ENCODE data around the gene RAD51B.
"Not testable (repeated sequence)": the region's sequence is repeated elsewhere in the genome, so short reads cannot be mapped to it uniquely, and the experiment has no call there.

The RAD51B gene

DNA sequence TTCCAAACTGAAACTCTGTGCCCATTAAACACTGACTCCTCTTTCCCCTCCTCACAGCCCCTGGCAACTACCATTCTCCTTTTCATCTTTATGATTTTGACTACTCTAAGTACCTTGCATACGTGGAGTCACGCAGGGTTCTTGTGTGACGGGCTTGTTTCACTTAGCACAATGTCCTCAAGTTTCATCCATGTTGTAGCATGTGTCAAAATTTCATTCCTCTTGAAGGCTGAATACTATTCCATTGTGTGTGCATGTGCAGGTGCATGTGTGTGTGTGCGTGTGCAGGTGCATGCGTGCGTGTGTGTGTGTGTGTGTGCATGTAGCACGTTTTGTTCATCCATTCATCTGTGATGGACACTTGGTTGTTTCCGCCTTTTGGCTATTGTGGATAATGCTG lies 867.1 kb downstream of the RAD51B start:
- DNase-seq (ENCODE audit: low read depth in 3 of 3, low spot score in 1 of 3), result no peak

DNA sequence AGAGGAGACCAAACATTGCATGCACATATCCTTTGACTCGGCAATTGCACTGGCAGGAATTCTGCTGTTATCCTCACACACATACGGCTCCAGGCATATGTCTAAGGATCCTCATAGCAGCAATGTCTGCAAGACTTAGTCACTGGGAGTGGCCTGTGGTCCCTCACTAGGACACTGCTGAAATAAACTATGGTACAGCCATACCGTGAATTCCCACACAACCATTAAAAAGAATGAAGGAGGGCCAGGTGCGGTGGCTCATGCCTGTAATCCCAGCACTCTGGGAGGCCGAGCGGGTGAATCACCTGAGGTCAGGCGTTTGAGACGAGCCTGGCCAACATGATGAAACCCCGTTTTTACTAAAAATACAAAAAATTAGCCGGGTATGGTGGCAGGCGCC lies 868.2 kb downstream of the RAD51B start:
- no peak for DNase-seq (ENCODE audit: low read depth in 3 of 3, low spot score in 1 of 3)

DNA sequence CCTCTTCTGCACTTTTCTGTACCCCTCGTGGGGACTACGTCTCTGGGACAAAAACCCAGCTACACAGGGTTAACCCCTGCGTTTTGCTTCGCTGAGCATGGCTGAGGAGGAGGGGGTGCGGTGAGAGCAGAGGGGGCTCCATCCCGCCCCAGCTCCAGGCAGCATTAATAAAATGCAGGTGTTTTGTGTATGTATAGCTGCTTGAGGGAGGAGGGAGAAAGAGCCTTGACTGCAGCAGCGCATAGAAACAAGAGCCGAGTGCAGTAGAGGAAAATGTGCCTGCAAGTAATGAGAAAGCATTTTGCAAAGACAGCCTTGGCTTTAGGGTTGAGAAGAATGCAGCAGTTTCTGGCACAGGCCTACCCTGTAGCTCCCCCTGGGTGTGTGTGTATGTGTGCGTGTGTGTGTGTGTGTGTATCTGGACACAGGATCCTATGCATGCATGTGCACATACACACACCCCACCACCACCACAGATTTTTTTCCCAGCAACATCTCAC lies 869.3 kb downstream of the RAD51B start:
- no peak for DNase-seq (ENCODE audit: low read depth in 3 of 3, low spot score in 1 of 3)

DNA sequence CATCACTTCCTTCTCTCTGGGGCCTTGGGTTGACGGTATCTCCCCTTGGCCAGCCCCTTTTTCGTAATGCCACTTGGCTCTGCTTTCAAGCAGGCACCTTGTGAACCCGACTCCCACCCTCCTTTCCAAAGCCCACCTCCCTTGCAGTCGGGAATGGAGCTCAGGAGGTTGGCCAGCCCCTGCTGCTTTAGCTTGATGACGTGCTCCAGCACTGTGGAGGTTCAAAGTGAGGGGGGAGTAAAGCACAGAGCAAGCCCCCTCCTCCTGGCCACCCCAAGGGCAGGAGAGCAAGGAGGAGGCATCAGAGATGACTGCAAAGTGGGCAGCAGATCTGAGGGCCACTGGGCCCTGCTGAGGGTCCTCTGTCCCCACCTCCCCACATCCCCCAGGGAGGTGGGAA lies 869.9 kb downstream of the RAD51B start:
- DNase-seq (ENCODE audit: low read depth in 3 of 3, low spot score in 1 of 3), result no peak

DNA sequence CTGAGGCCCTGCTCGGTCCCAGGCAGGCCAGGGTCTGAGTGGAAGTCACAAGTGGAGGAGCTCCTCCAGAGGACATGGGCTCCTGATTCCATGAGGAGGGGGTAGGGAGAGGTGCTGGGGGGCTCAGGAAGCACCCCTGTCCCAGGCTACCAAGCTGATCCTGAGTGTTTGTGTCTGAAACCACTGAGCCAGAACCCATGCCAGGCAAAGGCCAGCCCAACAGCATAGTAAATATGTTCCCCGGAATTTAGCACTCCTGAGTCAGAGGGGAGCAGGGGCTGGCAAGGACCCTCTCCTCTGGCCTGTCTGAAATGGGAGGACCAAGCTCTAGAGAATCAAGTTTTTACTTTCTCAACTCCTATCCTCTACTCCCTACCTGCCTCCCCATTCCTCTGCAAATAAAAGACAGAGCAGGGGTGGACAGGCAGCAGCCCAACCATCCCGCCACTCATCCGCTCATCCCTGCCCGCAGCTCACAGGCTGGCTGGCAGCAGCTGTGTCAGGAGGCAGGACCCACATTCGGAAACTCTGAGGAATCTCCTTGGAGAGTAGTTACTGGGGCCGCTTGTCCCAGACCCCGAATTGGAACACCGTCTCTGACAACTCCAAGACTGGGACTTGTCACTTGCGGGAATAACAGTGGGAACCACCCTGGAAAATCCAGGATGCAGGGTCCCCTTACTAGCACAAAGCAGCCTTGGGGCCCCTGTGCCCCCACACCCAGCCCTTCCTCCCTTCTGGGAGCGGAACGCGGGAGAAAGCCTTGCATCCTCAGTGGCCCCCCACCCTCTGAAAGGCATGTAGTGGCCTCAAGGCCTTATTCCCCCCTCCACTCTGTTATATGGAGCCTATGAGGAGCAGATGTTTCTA lies 870.7 kb downstream of the RAD51B start:
- no peak for DNase-seq (ENCODE audit: low read depth in 3 of 3, low spot score in 1 of 3)

DNA sequence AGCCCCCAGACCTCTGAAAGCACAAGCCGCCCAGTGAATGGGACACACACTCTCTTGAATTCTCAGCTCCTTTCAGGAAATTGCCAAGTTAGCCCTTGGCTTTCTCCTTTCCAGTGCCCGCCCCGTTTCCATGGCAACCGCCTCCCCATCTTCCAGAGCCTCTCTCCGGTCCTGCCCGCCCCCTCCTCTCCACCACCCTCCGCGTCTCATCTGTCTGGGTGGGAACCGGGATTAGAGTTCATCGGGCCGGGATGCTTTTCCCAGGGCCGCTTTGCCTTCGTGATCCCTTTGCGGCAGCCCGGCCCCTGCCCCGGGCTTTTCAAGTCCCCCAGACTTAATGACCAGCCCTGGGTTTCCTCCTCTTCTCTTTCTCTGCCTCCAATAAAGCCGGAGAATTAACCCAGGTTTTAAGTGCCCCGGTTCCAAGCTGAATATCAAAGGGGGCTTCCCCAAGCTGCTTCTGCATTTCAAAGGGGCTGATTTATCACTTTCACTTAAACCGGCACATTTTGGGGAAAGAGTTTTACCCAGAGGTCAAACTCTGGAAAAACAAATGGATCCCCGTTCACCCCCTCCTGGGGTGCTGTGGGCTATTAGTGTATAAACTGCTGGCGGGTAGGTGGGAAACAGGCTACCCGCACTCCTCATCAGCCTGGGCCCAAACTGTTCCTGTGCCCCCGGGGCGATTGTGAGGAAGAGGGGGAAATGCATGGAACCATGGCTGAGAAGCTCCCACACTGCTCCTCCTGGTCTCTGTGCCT lies 871.6 kb downstream of the RAD51B start:
- no peak for DNase-seq (ENCODE audit: low read depth in 3 of 3, low spot score in 1 of 3)

DNA sequence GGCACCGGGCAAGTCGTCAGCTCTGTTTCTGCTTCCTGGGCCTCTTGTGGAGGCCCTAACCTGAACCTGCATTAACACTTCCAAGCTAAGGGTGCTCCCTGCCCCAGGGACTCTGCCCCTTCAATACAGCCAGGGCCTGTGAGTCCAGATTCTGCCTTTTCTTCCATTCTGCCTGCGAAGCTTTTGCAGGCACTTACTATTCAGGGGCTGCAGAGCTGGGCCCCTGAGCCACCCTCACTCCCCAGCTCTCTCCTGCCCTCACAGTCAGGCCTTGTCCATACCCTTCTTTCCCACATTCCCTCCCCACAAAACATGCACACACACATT lies 872.2 kb downstream of the RAD51B start:
- no peak for DNase-seq (ENCODE audit: low read depth in 3 of 3, low spot score in 1 of 3)

DNA sequence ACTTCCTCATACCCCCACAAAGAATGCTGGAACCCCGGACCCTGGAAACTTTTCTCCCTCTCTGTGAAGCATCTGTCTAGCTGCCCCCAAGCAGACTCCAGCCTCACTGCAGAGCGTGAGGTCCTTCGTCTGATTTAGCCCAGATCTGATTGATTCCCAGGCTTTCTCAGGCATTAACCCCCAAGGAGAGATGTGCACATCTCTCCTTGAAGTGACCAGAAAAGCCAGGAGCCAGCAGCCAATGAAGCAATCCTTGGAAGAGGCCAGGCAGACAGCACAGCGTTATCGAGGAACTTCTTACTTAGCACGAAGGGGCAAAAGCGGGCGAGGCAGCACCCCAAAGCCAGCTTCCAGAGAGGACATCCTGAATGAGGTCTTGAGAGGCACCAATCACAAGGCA lies 872.6 kb downstream of the RAD51B start:
- no peak for DNase-seq (ENCODE audit: low read depth in 3 of 3, low spot score in 1 of 3)

DNA sequence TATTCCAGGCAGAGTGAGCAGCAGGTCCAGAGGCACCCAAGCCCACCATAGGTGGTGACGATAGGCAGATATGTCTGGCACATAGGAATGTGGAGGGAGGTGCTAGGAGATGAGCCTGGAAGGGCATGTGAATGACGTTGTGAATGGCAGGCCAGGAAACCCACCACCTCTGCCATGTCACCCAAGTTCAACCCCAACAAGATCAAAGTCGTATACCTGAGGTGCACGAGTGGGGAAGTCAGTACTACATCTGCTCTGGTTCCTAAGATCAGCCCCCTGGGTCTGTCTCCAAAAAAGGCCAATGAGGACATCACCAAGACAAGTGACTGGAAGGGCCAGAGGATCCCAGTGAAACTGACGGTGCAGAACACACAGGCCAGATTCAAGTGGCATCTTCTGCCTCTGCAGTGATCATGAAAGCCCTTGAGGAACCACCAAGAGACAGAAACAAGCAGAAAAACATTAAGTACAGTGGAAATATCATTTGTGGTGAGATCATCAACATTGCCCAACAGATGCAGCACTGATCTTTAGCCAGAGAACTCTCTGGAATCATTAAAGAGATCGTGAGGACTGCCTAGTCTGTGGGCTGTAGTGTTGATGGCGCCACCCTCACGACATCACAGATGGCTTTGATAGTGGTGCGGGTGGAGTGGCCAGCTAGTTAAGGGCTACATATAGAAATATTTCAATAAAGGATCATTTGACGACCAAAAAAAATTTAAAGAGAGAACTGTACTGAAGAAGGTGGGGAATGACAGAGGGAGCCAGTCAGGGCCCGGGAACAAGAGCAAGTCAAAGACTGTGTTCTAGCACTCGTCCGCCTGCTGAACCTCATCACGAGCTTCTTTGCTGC lies 873.6 kb downstream of the RAD51B start:
- DNase-seq (ENCODE audit: low read depth in 3 of 3, low spot score in 1 of 3), result no peak

DNA sequence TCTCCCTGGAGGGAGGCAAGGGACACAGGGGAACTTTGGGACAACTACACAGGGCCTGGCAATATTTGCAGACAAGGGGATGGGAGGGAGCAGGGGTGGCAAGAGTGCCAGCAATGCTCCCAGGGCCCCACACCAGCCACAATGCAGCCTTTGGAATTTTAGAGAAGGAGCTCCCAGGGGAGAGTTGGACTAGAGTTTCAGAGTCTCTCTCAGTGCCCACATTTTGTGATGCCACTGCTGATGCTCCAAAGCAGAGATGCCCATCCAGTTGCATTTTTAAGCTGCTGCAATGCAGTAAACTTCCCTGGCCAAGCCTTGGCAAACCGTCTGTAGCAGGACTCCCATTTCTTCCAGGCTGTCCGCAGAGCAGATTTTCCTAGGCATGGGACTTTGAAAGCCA lies 874.3 kb downstream of the RAD51B start:
- no peak for DNase-seq (ENCODE audit: low read depth in 3 of 3, low spot score in 1 of 3)

DNA sequence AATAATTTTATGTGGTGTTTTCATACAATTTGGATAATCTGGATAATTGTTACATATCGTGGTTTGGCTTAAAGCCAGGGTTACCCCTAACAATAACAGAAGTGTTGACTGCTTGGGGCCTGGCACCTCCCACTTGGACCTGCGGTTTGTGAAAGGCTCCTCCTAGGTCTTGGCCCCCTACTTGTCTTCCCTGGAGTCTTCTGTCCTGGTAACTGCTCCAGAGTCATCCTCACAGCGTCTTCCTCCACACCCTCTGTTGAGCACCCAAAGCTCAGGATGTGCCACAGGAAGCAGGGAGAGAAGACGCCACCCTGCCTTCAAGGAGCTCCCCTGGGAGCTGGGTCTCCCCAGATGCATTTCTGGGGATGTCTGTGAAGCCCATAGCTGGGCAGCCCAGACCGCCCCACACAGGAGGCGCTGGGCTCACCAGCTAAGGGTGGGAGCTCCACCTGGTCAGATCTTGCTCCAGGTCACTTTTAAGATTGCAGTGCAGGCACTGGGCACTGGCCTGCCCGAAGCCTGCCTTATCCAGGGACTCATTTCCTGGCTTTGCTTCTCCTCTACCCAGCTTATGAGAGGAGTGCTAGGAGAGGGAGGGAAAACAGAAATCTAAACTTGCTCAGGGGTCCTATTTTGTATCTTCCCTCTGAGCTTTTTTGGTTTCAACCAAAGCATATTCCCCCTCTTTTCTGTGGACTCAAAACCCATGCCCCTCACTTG lies 875.1 kb downstream of the RAD51B start:
- no peak for DNase-seq (ENCODE audit: low read depth in 3 of 3, low spot score in 1 of 3)

DNA sequence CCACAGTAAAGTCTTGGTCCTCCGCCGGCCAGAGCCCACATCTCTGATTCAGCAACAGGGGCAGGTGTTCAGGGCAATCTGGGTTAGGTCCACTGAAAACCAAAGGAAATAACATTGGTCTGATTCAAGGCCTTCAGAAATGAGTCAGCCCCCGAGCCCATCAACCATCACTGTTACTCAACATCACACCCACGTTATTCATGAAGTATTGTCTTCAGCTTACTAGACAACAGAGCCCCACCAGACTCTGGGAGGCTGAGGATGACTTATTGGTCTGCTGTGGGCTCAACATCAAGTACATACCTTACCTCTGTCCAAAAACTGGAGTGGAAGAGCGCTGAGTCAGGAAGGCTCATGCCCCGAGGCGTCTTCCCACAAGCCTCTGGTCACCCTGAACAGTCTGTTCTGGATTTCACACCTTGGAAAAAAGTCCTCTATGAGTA lies 875.8 kb downstream of the RAD51B start:
- DNase-seq (ENCODE audit: low read depth in 3 of 3, low spot score in 1 of 3), result no peak

DNA sequence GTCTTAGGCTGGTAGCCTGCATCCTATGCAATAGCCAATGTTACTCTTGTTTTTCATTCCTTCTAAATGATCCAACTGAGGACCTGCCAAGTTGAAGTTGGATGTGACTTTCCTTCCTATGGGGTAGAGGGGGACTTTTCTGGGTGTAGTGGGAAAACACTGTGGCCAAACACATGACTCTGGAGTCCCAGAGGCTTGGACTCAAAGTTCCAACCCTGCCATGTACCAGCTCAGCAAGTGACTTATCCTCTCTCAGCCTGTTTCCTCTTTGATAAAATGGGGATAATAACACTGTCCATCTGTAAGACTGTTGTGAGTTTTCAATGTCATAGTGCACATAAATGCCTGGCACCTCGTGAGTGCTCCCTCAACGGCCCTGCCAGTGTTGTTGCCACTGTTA lies 876.3 kb downstream of the RAD51B start:
- no peak for DNase-seq (ENCODE audit: low read depth in 3 of 3, low spot score in 1 of 3)

DNA sequence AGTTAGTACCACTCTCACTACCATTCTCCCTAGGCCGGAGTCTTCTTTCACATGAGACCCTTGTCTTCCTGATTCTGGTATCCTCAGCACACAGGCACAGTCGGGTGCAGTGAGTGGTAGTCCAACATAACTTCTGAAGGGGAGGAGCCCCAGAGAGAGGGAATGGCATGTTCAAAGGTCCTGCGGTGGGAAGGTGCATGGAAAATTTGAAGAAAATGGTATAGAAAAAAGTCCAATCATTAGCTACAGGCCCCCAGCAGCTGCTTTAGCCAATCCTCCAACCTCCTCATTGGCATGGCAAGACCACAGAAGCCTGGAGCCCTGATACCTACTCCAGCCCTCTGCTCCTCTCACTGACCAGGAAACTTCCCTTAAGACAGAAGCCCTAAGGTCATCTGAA lies 876.7 kb downstream of the RAD51B start:
- no peak for DNase-seq (ENCODE audit: low read depth in 3 of 3, low spot score in 1 of 3)

DNA sequence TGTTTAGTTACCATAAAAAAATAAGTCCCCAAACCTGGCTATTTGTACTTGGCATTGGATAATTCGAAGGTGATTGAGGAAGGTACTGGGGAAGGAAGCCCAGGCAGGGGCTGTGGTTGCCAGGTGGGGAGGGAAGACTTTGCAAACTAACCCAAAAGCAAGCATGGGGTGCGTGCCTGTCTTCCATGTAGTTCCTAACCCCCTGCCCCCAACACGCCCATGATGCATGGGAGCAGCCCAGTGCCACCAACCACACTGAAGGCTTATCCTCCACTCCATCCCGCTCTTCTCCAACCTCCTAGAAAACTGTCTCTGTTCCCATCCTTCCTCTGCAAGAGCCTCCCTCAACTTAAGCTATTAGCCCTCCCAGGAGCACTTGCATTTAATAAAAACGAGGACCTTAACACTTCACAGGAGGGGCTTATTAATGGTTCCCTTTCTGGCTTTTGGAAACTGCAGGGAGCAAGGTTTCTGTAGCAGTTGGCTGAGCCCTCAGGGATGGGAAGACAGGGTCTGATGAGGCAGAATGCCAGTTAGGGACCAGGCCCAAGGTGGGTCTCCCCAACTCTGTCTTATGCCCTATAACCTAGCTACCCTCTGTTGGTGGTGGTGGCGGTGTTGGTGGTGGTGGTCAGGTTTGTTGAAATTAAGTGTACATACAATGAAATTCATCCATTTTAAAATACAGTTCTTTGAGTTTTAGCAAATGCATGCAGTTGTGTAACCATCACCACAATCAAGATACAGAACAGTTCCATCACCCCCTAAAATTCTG lies 877.3 kb downstream of the RAD51B start:
- DNase-seq (ENCODE audit: low read depth in 3 of 3, low spot score in 1 of 3), result no peak

DNA sequence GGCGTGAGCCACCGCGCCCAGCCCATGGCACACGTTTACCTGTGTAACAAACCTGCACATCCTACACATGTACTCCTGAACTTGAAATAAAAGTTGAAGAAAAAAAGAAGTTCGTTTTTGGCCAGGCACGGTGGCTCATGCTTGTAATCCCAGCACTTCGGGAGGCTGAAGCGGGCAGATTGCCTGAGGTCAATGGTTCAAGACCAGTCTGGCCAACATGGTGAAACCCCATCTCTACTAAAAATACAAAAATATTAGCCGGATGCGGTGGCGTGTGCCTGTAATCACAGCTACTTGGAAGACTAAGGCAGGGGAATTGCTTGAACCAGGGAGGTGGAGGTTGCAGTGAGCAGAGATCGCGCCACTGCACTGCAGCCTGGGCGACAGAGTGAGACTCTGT lies 879.2 kb downstream of the RAD51B start:
- not testable (repeated sequence) for DNase-seq (ENCODE audit: low read depth in 3 of 3, low spot score in 1 of 3)

DNA sequence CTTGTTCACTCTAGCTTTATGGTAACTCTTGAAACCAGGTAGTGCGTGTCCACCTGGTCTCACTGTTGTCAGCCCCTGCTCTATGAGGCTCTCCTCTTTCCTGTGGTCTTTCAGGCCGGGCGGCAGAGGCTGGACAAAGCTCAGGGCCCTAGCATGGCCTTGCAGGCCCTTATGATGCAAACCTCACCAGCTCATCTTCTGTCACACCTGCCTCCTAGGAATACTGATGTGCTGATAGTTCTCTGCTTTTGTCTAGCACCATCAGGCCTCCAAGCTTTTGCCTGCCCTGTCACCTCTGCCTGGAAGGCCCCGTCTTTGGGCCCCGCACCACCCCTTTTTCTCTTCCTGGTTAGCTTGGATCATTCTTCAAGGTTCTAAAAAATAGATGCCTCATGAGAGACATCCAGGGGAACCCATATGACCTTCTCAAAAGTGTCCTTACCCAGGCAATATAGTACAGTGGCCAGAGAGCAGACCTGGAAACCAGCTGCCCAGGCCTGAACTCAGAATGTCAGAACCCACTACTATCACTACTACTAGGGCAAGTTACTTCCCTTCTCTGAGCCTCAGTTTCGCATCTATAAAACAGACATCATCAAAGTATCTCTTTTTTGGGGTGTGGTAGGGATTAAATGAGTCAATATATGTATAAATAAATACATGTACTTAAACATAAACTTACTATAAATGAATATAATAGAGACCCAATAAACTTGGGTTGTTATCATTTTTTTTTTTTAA lies 881.6 kb downstream of the RAD51B start:
- no peak for DNase-seq (ENCODE audit: low read depth in 3 of 3, low spot score in 1 of 3)

DNA sequence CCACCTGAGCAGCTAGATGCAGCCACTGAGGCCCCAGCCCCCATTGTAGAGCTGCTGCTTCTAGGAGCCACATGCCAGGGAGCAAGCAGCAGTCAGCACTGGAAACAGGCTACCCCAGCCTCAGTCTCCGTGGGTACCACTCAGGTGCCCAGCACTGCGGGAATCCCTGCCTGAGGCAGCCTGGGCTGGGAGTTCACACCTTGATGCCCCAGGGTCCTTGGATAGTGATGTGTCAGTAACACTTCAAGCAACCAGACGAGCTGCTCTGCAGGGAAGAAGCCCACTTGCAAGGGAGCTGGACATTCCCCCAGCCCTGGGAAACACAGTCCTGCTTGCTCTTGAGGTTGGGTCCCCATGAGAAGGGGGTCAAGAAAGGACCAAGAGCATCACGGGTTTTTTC lies 882.6 kb downstream of the RAD51B start:
- DNase-seq (ENCODE audit: low read depth in 3 of 3, low spot score in 1 of 3), result no peak

DNA sequence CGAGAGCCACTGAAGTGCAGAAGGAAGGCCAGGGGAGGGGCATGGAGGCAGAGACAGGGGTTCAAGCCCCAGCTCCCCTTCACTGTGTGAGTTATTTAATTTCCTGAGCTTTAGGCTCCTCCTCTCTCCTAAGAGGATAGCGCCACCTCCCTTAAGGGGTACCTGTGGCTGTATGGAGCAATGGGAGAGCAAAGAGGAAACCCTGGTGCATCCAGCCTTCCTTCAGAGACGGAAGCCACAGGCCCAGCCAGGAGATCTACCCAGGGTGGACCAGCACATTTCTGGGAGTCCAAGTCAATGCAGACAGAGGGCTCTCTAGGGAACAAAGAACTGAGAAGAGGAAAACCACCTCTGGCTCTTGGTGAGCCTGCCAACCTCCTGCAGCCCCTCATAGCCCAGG lies 883.0 kb downstream of the RAD51B start:
- DNase-seq (ENCODE audit: low read depth in 3 of 3, low spot score in 1 of 3), result no peak

All from stimulated activated CD4-positive, alpha-beta T cell treated with anti-CD3 and anti-CD28 coated beads, TNF-alpha, amount 100 ng/mL, for 1 hour (primary cell).